ENCODE measurements around the gene TRAF4. TPM values are rescaled to one million over a fixed set of nuclear protein-coding genes. Genes with fewer than 3 reads are reported as not detected.

TRAF4 gene
- total RNA-seq, 4 donors from 2014 or later: 25.0 to 39.8 (median 33.0) TPM

- peaks cover 7 to 27% (median 22%) of the 10 kb centered on the region in 3 donors for H3K36me3 ChIP-seq
- peak overlapping the region; percentile 94 to 99 (median 98) for H3K27ac ChIP-seq
- peaks cover 59 to 90% (median 66%) of the 10 kb centered on the region in 3 donors for H3K4me1 ChIP-seq
- peak overlapping the region; percentile 56 to 97 (median 64) for H3K4me3 ChIP-seq
- DNase-seq: no peak
- H3K9me3 ChIP-seq: no peaks in the 10 kb centered on the region
- TF ChIP-seq POLR2A (IDR thresholded peaks at IDR 0.05) (no peak), CTCF (IDR thresholded peaks at IDR 0.05) (no peak)
- no peaks in the 10 kb centered on the region for H3K27me3 ChIP-seq
- WGBS, 2 donors: 50% methylated on average over 1 of the region's 5 CpGs; no CpG with 5 or more reads in 1 of the 2 donors
- intact Hi-C loops (cut with DNase I): no loop called here
Measured at GRCh38 chr17:28746611-28747050, 2.8 kb downstream of the TRAF4 start.

- H3K4me3 ChIP-seq: peak overlapping the region in 3 of 4 donors; percentile 56 to 97 (median 70)
- no peak for DNase-seq
- peaks cover 59 to 84% (median 66%) of the 10 kb centered on the region in 3 donors for H3K4me1 ChIP-seq
- peak overlapping the region; percentile 94 to 99 (median 98) for H3K27ac ChIP-seq
- H3K9me3 ChIP-seq: no peaks in the 10 kb centered on the region
- H3K27me3 ChIP-seq: no peaks in the 10 kb centered on the region
- intact Hi-C loops (cut with DNase I): no loop called here
- H3K36me3 ChIP-seq: peaks cover 7 to 30% (median 22%) of the 10 kb centered on the region in 3 donors
- 43% methylated on average over 1 of the region's 7 CpGs; no CpG with 5 or more reads in 1 of the 2 donors for WGBS, 2 donors
- TF ChIP-seq CTCF (IDR thresholded peaks at IDR 0.05) (no peak), POLR2A (IDR thresholded peaks at IDR 0.05) (peak in 1 of 4 donors; percentile 12)
Measured at GRCh38 chr17:28747051-28747691, 3.4 kb downstream of the TRAF4 start.

- peaks cover 57 to 75% (median 65%) of the 10 kb centered on the region in 3 donors for H3K4me1 ChIP-seq
- peak overlapping the region; percentile 94 to 99 (median 98) for H3K27ac ChIP-seq
- H3K36me3 ChIP-seq: peaks cover 7 to 35% (median 22%) of the 10 kb centered on the region in 3 donors
- TF ChIP-seq CTCF (IDR thresholded peaks at IDR 0.05): no peak
- TF ChIP-seq POLR2A (IDR thresholded peaks at IDR 0.05): no peak
- no peak for DNase-seq
- H3K9me3 ChIP-seq: no peaks in the 10 kb centered on the region
- H3K4me3 ChIP-seq: peak overlapping the region in 1 of 4 donors; percentile 97
- no peaks in the 10 kb centered on the region for H3K27me3 ChIP-seq
- 50 to 88% methylated on average over 6 to 8 of the region's 18 CpGs for WGBS, 2 donors
- intact Hi-C loops (cut with DNase I): no loop called here
Measured at GRCh38 chr17:28747801-28748750, 4.3 kb downstream of the TRAF4 start.

- intact Hi-C loops (cut with DNase I): no loop called here
- H3K4me3 ChIP-seq: no peak overlapping the region
- H3K36me3 ChIP-seq: peaks cover 7 to 35% (median 22%) of the 10 kb centered on the region in 3 donors
- peak overlapping the region in 3 of 4 donors; percentile 69 to 99 (median 94) for H3K27ac ChIP-seq
- peaks cover 53 to 68% (median 58%) of the 10 kb centered on the region in 3 donors for H3K4me1 ChIP-seq
- H3K27me3 ChIP-seq: no peaks in the 10 kb centered on the region
- no peaks in the 10 kb centered on the region for H3K9me3 ChIP-seq
- TF ChIP-seq CTCF (IDR thresholded peaks at IDR 0.05) (no peak), POLR2A (IDR thresholded peaks at IDR 0.05) (no peak)
- 54 to 100% methylated on average over 1 to 8 of the region's 18 CpGs for WGBS, 2 donors
- DNase-seq: no peak
Measured at GRCh38 chr17:28748852-28749515, 5.2 kb downstream of the TRAF4 start.

Data from esophagus squamous epithelium (tissue), 5 donors.